GM19193 (cell line): Measurements from ENCODE around the gene SCARF1.

ENCODE experiments used
- POLR2A ChIP-seq: IDR thresholded peaks from 4 replicates; pipeline ENCODE4 v1.6.1; 2011; ENCODE audit not compliant: insufficient read depth, insufficient read length; ENCODE audit errors: extremely low read depth

SCARF1 gene

GRCh38 chr17:1593630-1593931 lies 52.0 kb downstream of the SCARF1 start:
- no peak for TF ChIP-seq POLR2A

GRCh38 chr17:1592751-1593629 lies 52.5 kb downstream of the SCARF1 start:
- peak; percentile 36 for TF ChIP-seq POLR2A

GRCh38 chr17:1591474-1592090 lies 54.0 kb downstream of the SCARF1 start:
- TF ChIP-seq POLR2A: no peak

- no peak for TF ChIP-seq POLR2A
These were observed 54.6 kb downstream of the SCARF1 start for GRCh38 chr17:1590747-1591473.

GRCh38 chr17:1590029-1590746 lies 55.3 kb downstream of the SCARF1 start:
- no peak for TF ChIP-seq POLR2A

GRCh38 chr17:1588821-1589585 lies 56.5 kb downstream of the SCARF1 start:
- TF ChIP-seq POLR2A: no peak

- no peak for TF ChIP-seq POLR2A
These were observed 61.4 kb downstream of the SCARF1 start for GRCh38 chr17:1584167-1584566.
